RWPE1 (cell line): ENCODE results near the gene RPL15.
"Not testable (repeated sequence)": the region's sequence is repeated elsewhere in the genome, so short reads cannot be mapped to it uniquely, and the experiment has no call there.

Experiments used
- CTCF ChIA-PET: fragments of 350-600 bp; sonication (Branson Sonifier 250); formaldehyde crosslinking; extraction: SDS; loops from one replicate; lab custom pipeline; 2021; lab: Yijun Ruan, JAX
- POLR2A ChIA-PET: fragments of 400-600 bp; formaldehyde crosslinking; extraction: SDS; loops from one replicate; lab custom pipeline; 2020; ENCODE audit warnings: antibody characterized with exemption; ENCODE audit not compliant: low non-redundant PET; lab: Yijun Ruan, JAX
- DNase-seq: peaks from one replicate; pipeline ENCODE4 v3.0.0; 2012; ENCODE audit warnings: low spot score
- H3K27ac ChIP-seq: fragments of 450-650 bp; 2 replicates; pipeline ENCODE4 v1.5.1; 2017
- TF ChIP-seq, protein P1 (sequence below): fragments of 450-650 bp; conservative IDR thresholded peaks from 2 replicates; pipeline ENCODE4 v1.5.1; 2017; ENCODE audit warnings: low read depth, mild to moderate bottlenecking

RPL15 gene

DNA sequence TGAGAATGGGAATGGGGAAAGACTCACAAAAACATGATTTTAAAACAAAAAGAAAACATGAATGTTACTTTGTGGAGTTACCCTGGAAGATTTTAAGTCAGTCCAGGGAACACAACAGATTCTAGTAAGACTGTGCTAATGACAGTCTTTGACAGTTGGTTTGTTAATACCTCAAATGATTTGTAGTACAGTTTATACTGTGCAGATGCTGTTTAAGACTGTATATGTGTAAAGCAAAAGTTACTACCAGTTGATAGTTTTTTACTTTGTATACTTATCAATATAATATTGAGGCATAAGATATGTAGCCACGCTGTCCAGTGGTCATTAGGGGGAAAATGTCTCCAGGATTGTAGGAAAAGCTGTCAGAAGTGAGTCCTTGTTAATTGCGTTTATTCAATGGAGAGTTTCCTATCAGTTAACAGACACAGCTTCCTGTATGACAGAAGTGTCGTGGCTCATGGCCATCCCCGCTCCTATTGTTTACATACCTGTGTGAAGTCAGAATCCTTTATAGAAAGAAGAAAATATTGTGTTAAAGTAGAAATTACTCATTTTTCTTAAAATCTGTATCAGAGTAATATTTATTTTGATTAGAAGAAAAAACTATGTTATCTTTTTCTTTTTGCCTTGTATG is 36.1 kb upstream of the RPL15 start:
- TF ChIP-seq, protein P1, sequence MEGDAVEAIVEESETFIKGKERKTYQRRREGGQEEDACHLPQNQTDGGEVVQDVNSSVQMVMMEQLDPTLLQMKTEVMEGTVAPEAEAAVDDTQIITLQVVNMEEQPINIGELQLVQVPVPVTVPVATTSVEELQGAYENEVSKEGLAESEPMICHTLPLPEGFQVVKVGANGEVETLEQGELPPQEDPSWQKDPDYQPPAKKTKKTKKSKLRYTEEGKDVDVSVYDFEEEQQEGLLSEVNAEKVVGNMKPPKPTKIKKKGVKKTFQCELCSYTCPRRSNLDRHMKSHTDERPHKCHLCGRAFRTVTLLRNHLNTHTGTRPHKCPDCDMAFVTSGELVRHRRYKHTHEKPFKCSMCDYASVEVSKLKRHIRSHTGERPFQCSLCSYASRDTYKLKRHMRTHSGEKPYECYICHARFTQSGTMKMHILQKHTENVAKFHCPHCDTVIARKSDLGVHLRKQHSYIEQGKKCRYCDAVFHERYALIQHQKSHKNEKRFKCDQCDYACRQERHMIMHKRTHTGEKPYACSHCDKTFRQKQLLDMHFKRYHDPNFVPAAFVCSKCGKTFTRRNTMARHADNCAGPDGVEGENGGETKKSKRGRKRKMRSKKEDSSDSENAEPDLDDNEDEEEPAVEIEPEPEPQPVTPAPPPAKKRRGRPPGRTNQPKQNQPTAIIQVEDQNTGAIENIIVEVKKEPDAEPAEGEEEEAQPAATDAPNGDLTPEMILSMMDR = no peak
- POLR2A ChIA-PET = no interaction called here
- CTCF ChIA-PET = no interaction called here
- no peak for DNase-seq
- no peak overlapping the region for H3K27ac ChIP-seq

DNA sequence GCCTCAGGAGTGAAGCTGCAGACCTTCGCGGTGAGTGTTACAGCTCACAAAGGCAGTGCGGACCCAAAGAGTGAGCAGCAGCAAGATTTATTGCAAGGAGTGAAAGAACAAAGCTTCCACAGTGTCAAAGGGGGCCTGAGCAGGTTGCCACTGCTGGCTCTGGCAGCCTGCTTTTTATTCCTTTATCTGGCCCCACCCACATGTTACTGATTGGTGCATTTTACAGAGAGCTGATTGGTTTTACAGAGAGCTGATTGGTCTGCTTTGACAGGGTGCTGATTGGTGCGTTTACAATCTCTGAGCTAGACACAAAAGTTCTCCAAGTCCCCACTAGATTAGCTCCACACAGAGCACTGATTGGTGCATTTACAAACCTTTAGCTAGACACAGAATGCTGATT is 34.9 kb upstream of the RPL15 start:
- POLR2A ChIA-PET, DNase-seq, H3K27ac ChIP-seq: not testable (repeated sequence)
- CTCF ChIA-PET = interaction anchor here (0.5 kb wide), 1 partner anchor 8 kb away, joined by 4 read pairs; no protein-coding TSS in a partner anchor

DNA sequence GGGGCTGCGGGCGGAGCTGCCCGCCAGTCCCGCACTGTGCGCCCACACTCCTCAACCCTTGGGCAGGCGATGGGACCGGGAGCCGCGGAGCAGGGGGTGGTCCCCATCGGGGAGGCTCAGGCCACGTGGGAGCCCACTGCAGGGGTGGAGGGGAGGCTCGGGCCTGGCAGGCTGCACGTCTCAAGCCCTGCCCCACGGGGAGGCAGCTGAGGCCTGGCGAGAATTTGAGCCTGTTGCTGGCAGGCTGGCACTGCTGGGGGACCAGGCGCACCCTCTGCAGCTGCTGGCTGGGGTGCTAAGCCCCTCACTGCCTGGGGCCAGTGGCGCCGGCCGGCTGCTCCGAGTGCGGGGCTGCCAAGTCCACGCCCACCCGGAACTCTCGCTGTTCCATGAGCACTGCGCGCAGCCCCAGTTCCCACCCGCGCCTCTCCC is 34.4 kb upstream of the RPL15 start:
- H3K27ac ChIP-seq = no peak overlapping the region
- DNase-seq = no peak
- TF ChIP-seq, protein P1 = no peak
- ChIA-PET POLR2A (no interaction called here), CTCF (interaction anchor here (0.5 kb wide), 1 partner anchor 8 kb away, joined by 4 read pairs; no protein-coding TSS in a partner anchor)

DNA sequence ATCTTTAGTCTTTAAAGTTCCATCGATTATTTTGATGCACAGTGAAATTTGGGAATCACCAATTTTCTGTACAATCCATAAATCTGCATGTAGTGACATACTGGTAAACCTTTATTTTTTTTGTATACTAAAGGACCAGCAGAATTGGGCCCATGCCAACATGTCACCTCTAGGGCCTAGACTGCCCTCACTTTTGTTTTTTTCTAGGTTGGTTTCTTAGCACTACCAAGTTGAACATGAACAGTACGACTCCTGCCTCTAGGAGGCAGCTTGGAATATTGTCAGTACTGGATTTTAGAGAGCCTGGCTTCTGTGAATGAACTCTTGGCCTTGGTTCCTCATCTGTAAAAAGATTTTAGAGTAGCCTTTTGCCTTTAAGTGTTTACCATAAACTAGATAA is 32.5 kb upstream of the RPL15 start:
- TF ChIP-seq, protein P1 = no peak
- no peak overlapping the region for H3K27ac ChIP-seq
- ChIA-PET POLR2A (no interaction called here), CTCF (interaction anchor here (0.6 to 0.7 kb wide), 2 partner anchors 73 to 630 kb away, joined by 3 read pairs; no protein-coding TSS in a partner anchor)
- DNase-seq = no peak

DNA sequence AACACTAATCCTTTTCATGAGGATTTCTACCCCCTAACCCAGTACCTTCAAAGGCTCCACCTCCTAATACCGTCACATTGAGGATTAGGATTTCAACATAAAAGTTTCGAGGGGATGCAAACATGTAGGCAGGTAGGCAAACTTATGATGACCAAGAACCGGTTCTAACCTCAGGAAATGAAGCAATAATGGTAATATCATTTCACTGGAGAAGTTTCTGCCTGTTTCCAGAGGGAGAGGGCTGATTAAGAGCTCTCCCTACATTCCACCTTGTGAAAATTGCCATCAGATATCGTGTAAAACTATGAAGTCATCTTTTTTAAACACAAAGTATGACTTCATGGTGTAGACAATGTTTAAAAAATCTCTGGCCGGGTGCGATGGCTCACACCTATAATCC is 31.7 kb upstream of the RPL15 start:
- ChIA-PET CTCF (no interaction called here), POLR2A (no interaction called here)
- no peak overlapping the region for H3K27ac ChIP-seq
- no peak for DNase-seq
- TF ChIP-seq, protein P1 = no peak

DNA sequence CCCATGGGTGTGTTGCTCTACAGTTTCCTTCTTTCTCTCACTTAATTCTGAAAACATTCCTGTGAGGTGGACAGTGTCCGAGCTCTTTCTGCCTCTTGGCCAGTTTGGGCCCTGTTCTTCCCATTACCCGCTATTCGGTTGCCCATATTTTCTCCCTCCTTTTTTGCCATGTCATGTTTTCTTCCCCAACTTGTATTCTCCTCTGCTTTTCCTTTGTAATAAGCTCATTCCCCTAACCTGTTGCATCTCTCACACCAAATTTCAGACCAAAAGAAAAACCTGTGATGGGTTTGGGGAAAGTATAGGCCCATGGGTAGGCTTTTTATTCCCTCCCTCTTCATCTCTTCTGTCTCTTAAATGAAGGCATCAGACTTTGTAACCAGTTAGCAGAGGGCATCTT is 30.6 kb upstream of the RPL15 start:
- ChIA-PET POLR2A (no interaction called here), CTCF (interaction anchor here (0.6 kb wide), 1 partner anchor 299 kb away, joined by 3 read pairs; no protein-coding TSS in a partner anchor)
- no peak for DNase-seq
- TF ChIP-seq, protein P1 = no peak
- no peak overlapping the region for H3K27ac ChIP-seq

DNA sequence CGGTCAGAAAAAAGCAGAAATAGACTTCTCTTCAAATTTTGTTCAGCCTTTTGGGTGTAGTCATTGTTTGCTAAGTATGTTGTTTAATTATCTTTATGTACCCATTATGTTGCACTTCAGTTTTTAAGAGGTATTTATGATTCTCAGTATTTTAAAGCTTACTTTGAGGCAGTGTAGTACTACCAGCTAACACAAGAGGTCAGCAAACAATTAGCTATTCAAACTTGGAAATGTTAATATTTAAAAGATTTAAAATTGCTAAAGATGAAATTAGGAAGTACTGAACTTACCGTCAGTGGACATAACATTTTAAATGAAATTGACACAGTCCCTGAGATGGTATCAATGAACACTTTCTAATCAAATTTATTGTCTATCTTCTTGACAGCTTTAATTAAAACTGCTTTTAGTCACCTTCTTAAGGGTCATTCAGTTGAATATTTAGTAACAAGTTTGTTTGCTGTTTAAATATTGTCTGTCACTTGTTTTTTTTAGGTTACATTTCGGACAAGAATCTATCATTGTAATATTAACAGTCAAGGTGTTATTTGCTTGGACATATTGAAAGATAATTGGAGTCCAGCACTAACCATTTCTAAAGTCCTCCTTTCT is 28.2 kb upstream of the RPL15 start:
- no peak overlapping the region for H3K27ac ChIP-seq
- ChIA-PET CTCF (interaction anchor here (0.6 to 0.9 kb wide), 4 partner anchors 13 to 844 kb away, joined by 3 read pairs; no protein-coding TSS in a partner anchor), POLR2A (no interaction called here)
- TF ChIP-seq, protein P1 = peak; percentile 83
- DNase-seq = peak; percentile 8
